GM12878 (cell line): ENCODE data around the gene IRF8. TPM values are rescaled to one million over a fixed set of nuclear protein-coding genes. Genes with fewer than 3 reads are reported as not detected.

Source experiments
- ASH2L ChIP-seq: fragments of 300-600, 200-600 bp; sonication (generic); IDR thresholded peaks from 2 replicates; pipeline ENCODE4 v1.6.1; 2017; ENCODE audit warnings: low read depth, mild to moderate bottlenecking, borderline replicate concordance
- EGR1 ChIP-seq, 2 experiments: IDR thresholded peaks; 1 replicate in 1 of 2; 2 replicates in 1 of 2; pipeline ENCODE4 v1.6.1; 2011 to 2012; ENCODE audit warnings: low read depth in 2 of 2, low read length in 2 of 2, borderline replicate concordance in 1 of 2, mild to moderate bottlenecking in 1 of 2, moderate library complexity in 1 of 2
- MXI1 ChIP-seq: fragments of 150-350 bp; IDR thresholded peaks from 2 replicates; pipeline ENCODE4 v1.6.1; 2011; ENCODE audit warnings: low read depth, mild to moderate bottlenecking, inconsistent platforms, low read length, improper control_type of control experiment
- NR2C2 ChIP-seq: IDR thresholded peaks from 2 replicates; pipeline ENCODE4 v1.6.1; 2011; ENCODE audit warnings: borderline replicate concordance, low read depth; ENCODE audit not compliant: control insufficient read depth, insufficient read length
- polyA plus RNA-seq, 11 experiments: library from polyadenylated mRNA; depleted of rRNA in 4 of 11; unstranded in 6 of 11; stranded (reverse) in 5 of 11; fragments of >200 nt; fragmentation: Nextera tagmentation in 4 of 11; fragmentation: Illumina TruSeq in 1 of 11; extraction: Ambion mirVana in 4 of 11; extraction: Trizol in 1 of 11; gene quantifications; 1 replicate in 1 of 11; 2 replicates in 10 of 11; pipeline versions ENCODE4 v1.2.1 to v1.2.3, GENCODE V29; 2011 to 2016; ENCODE audit warnings: inconsistent platforms in 2 of 11, missing spikeins in 2 of 11, low read depth in 1 of 11
- total RNA-seq, 4 experiments: library from RNA; depleted of rRNA in 3 of 4; stranded (reverse); fragments of >200 nt in 3 of 4; fragmentation: Illumina TruSeq in 1 of 4; extraction: Trizol in 1 of 4; gene quantifications; 2 replicates each; pipeline versions ENCODE4 v1.2.1 to v1.2.3, GENCODE V29; 2013 to 2021
- TF ChIP-seq, protein P1 (sequence below): fragments of 450-650 bp; IDR thresholded peaks from 2 replicates; pipeline ENCODE4 v1.6.1; 2017; ENCODE audit warnings: mild to moderate bottlenecking, moderate library complexity
- TF ChIP-seq, protein P2 (sequence below): fragments of 150-350 bp; IDR thresholded peaks from 2 replicates; pipeline ENCODE4 v1.6.1; 2014; ENCODE audit warnings: mild to moderate bottlenecking, low read depth, low read length

The IRF8 gene
- total and polyA plus RNA-seq, 10 of the 15 experiments (the other 5 are each of a cell fraction or from before 2014, with no cell fraction given) = 17.1 to 237 (median 172) TPM

DNA sequence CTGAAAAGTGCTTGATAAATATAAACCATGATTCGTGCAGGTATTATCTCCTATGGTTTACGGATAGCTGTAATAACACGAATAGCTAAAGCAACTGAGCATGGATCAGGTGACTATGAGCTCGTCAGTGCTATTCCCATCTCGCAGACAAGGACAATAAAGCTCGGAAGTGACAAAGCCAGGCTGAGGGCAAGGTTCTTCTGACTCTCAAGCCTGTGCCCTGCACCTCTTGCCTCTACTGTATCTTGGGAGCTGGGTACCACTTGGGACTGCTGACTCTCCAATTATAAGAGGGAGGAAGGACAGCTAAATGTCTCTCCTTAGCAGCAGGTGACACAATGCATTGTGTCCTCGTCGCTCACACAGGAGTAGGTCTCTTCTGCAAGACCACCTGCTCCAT is 49.6 kb upstream of the IRF8 start (continued):
- TF ChIP-seq MXI1 = no peak
- TF ChIP-seq ASH2L = no peak
- TF ChIP-seq EGR1 (IDR thresholded peaks at IDR 0.05; ENCODE audit: borderline replicate concordance in 1 of 2, low read depth in 2 of 2, low read length in 2 of 2) = no peak
- TF ChIP-seq, protein P1, sequence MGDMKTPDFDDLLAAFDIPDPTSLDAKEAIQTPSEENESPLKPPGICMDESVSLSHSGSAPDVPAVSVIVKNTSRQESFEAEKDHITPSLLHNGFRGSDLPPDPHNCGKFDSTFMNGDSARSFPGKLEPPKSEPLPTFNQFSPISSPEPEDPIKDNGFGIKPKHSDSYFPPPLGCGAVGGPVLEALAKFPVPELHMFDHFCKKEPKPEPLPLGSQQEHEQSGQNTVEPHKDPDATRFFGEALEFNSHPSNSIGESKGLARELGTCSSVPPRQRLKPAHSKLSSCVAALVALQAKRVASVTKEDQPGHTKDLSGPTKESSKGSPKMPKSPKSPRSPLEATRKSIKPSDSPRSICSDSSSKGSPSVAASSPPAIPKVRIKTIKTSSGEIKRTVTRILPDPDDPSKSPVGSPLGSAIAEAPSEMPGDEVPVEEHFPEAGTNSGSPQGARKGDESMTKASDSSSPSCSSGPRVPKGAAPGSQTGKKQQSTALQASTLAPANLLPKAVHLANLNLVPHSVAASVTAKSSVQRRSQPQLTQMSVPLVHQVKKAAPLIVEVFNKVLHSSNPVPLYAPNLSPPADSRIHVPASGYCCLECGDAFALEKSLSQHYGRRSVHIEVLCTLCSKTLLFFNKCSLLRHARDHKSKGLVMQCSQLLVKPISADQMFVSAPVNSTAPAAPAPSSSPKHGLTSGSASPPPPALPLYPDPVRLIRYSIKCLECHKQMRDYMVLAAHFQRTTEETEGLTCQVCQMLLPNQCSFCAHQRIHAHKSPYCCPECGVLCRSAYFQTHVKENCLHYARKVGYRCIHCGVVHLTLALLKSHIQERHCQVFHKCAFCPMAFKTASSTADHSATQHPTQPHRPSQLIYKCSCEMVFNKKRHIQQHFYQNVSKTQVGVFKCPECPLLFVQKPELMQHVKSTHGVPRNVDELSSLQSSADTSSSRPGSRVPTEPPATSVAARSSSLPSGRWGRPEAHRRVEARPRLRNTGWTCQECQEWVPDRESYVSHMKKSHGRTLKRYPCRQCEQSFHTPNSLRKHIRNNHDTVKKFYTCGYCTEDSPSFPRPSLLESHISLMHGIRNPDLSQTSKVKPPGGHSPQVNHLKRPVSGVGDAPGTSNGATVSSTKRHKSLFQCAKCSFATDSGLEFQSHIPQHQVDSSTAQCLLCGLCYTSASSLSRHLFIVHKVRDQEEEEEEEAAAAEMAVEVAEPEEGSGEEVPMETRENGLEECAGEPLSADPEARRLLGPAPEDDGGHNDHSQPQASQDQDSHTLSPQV = no peak
- TF ChIP-seq NR2C2 = no peak
- TF ChIP-seq, protein P2, sequence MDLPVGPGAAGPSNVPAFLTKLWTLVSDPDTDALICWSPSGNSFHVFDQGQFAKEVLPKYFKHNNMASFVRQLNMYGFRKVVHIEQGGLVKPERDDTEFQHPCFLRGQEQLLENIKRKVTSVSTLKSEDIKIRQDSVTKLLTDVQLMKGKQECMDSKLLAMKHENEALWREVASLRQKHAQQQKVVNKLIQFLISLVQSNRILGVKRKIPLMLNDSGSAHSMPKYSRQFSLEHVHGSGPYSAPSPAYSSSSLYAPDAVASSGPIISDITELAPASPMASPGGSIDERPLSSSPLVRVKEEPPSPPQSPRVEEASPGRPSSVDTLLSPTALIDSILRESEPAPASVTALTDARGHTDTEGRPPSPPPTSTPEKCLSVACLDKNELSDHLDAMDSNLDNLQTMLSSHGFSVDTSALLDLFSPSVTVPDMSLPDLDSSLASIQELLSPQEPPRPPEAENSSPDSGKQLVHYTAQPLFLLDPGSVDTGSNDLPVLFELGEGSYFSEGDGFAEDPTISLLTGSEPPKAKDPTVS = no peak
- TF ChIP-seq, all 136 proteins: peak for 0
